Activated CD8-positive, alpha-beta T cell treated with anti-CD3 and anti-CD28 coated beads, Interleukin-2, amount 10 ng/mL, durations not matched to agents 7 days and 5 days (primary cell): ENCODE data around the gene SSUH2. TPM values are rescaled to one million over a fixed set of nuclear protein-coding genes. Genes with fewer than 3 reads are reported as not detected.

ENCODE experiments used
- total RNA-seq, 2 experiments: library from RNA; stranded (reverse); gene quantifications; one replicate each; pipeline ENCODE4 v1.2.3, GENCODE V29; 2021

Gene SSUH2
- total RNA-seq, 2 experiments from 2014 or later: 0.26 TPM; not detected in 1

Other genes starting within 250 kb of the SSUH2 start
- 1 to 10 TPM in 1 of 2 experiments, under 1 TPM in 1; 0.53 to 1.2 TPM for gene LMCD1, start 143.0 kb downstream of the SSUH2 start, total RNA-seq
- gene CAV3, start 89.0 kb upstream of the SSUH2 start, total RNA-seq: not detected
- under 1 TPM; 0.70 to 0.71 TPM for gene OXTR, start 124.8 kb upstream of the SSUH2 start, total RNA-seq